Retinal pigment epithelial cell (primary cell): ENCODE results near the gene ESRRA.

Experiments
- DNase-seq: peaks from one replicate; pipeline ENCODE4 v3.0.0-alpha.2; 2010; ENCODE audit warnings: low read depth
- H3K4me3 ChIP-seq: 2 replicates; pipeline ENCODE4 v1.5.1; 2011; ENCODE audit warnings: mild to moderate bottlenecking, low read length, control low read depth, moderate library complexity
- TF ChIP-seq, protein P1 (sequence below): conservative IDR thresholded peaks from 2 replicates; pipeline ENCODE4 v1.5.1; 2011; ENCODE audit warnings: low read depth, low read length, control low read depth, inconsistent platforms

The ESRRA gene

DNA sequence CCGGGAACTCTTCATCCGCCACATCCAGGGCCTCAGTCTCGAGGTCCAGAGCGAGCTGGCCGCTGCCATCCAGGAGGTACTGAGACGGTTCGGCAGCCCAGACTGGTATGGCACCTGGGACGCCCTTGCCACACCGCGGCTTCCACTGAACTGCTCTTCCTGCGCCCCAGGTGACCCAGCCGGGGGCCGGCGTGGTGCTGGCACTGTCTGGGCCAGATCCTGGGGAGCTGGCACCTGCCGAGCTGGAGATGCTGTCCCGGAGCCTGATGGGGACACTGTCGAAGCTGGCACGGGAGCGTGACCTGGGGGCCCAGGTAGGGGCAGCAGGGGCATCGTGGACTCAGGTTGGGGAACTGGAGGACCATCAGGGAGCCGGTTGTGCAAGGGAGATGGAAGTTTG, 36.1 kb downstream of the ESRRA start:
- DNase-seq = no peak
- TF ChIP-seq, protein P1, sequence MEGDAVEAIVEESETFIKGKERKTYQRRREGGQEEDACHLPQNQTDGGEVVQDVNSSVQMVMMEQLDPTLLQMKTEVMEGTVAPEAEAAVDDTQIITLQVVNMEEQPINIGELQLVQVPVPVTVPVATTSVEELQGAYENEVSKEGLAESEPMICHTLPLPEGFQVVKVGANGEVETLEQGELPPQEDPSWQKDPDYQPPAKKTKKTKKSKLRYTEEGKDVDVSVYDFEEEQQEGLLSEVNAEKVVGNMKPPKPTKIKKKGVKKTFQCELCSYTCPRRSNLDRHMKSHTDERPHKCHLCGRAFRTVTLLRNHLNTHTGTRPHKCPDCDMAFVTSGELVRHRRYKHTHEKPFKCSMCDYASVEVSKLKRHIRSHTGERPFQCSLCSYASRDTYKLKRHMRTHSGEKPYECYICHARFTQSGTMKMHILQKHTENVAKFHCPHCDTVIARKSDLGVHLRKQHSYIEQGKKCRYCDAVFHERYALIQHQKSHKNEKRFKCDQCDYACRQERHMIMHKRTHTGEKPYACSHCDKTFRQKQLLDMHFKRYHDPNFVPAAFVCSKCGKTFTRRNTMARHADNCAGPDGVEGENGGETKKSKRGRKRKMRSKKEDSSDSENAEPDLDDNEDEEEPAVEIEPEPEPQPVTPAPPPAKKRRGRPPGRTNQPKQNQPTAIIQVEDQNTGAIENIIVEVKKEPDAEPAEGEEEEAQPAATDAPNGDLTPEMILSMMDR = no peak
- H3K4me3 ChIP-seq = no peak overlapping the region

DNA sequence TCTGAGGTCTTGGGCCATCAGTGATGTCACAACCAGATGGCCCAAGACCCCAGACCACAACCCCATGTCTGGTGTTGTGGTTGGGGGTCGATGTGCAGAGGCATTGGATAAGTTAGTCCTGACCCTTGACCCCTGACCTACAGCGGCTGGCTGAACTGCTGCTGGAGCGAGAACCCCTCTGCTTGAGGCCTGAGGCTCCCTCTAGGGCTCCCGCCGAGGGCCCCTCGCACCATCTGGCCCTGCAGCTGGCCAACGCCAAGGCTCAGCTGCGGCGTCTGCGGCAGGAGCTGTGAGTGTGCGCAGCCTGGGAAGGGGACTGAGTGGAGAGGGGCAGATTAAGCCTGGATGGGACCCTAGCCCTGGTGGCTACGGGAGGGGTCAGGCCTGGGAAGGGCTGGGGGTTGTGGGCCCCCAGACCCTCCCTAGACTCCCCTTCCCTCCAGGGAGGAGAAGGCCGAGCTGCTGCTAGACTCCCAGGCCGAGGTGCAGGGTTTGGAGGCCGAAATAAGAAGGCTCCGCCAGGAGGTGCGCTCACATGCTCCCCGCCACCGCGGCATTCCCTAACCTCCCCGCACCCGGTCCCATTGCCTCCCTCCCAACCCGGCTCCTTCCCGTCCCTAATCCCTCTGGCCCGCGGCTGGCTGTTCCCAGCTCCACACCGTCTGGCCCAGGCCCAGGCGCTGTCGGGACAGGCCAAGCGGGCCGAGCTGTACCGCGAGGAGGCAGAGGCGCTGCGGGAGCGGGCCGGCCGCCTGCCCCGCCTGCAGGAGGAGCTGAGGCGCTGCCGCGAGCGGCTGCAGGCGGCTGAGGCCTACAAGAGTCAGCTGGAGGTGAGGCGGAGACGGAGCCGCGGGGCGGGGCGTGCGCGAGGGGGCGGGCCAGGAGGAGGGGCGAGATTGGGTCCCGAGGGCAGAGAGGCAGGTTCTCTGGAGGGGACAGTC, 36.8 kb downstream of the ESRRA start:
- TF ChIP-seq, protein P1 = no peak
- DNase-seq = peak; percentile 58
- peak overlapping the region; percentile 31 for H3K4me3 ChIP-seq

DNA sequence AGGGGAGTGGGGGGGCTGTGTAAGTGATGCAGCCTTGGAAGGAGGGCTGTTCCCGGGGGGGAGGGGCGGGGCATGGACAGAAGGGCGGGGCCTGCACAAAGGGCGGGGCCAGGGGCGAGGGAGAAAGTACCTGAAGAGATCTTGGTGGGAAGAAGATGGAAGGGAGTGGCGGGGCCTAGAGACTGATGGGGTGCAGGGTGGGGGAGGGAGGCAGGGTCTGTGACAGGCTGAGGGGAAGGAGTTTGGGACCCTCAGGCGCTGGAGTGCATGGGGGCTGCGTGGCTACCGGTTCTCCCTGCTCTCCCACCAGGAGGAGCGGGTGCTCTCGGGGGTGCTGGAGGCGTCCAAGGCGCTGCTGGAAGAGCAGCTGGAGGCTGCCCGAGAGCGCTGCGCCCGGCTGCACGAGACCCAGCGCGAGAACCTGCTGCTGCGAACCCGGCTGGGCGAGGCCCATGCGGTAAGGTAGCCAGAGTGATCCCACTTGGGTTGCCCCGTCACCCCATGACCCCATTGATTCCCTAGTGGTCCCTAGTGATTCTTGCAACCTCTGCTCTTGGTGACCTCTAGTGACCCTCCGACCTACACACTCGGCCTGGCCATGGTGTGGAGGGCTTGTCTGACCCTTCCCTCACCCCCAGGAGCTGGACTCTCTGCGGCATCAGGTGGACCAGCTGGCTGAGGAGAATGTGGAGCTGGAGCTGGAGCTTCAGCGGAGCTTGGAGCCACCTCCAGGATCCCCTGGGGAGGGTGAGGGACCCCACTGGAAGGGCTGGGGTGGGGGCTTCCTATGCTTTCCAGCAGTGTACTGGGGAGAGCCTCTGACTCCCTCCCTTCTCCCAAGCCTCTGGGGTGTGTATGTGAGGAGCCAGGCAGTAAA, 37.8 kb downstream of the ESRRA start:
- no peak for DNase-seq
- TF ChIP-seq, protein P1 = no peak
- peak overlapping the region; percentile 31 for H3K4me3 ChIP-seq

DNA sequence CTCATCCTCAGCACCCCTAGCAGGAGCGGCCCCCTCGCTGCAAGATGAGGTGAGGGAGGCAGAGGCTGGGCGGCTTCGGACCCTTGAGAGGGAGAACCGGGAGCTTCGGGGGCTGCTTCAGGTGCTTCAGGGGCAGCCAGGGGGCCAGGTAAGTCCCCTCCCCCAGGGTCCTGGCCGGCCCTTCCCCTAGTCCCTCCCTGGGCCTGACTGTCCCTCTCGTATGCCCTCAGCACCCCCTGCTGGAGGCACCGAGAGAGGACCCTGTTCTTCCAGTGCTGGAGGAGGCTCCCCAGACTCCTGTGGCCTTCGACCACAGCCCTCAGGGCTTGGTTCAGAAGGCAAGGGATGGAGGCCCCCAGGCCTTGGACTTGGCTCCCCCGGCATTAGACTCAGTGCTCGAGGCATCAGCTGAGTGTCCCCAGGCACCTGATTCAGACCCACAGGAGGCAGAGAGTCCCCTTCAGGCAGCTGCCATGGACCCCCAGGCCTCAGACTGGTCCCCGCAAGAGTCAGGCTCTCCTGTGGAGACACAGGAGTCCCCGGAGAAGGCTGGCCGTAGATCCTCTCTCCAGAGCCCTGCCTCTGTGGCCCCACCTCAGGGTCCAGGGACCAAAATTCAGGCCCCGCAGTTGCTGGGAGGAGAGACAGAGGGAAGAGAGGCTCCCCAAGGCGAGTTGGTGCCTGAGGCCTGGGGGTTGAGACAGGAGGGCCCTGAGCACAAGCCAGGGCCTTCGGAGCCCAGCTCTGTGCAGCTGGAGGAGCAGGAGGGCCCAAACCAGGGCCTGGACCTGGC, 38.6 kb downstream of the ESRRA start:
- DNase-seq = no peak
- H3K4me3 ChIP-seq = no peak overlapping the region
- TF ChIP-seq, protein P1 = peak; percentile 32

DNA sequence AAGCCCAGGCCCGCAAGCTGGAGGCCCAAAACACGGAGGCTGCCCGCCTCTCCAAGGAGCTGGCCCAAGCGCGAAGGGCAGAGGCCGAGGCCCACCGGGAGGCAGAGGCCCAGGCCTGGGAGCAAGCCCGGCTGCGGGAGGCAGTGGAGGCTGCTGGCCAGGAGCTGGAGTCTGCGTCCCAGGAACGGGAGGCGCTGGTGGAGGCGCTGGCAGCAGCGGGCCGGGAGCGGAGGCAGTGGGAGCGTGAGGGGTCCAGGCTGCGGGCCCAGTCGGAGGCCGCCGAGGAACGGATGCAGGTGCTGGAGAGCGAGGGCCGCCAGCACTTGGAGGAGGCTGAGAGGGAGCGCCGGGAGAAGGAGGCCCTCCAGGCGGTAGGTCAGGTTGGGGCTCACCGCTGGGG, 39.5 kb downstream of the ESRRA start:
- TF ChIP-seq, protein P1 = no peak
- H3K4me3 ChIP-seq = no peak overlapping the region
- no peak for DNase-seq

DNA sequence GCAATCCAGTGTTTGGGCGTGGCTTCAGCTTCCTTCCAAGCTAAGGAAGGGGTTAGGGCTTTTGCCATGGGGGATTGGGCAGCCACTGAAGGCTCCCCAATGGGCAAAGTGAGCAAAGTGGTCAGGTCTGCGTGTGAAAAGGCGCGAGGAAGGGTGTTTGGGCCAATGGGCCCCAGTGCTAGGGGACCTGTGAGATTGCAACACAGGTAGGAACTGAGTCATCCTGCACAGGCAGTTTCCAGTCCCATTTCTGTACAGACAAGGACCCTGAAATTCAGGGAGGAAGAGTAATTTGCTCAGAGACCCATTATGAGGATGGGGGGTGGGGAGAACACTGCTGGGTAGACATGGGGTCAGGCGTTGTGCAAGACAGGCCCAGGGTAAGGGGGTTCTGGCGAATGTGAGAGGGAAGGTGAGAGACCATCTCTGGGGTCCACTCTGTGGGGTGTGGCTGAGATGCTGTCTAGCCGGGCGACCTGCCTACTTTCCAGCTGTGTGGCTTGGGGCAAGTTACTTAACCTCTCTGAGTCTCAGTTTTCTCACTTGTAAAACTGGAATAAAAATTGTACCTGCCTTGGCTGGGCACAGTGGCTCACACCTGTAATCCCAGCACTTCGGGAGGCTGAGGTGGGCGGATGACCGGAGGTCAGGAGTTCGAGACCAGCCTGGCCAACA, 42.0 kb downstream of the ESRRA start:
- DNase-seq = no peak
- no peak overlapping the region for H3K4me3 ChIP-seq
- TF ChIP-seq, protein P1 = no peak
